Activated CD4-positive, alpha-beta T cell treated with anti-CD3 and anti-CD28 coated beads for 36 hours (primary cell): Measurements from ENCODE around the gene HMCES. TPM values are rescaled to one million over a fixed set of nuclear protein-coding genes. Genes with fewer than 3 reads are reported as not detected.
A peak's percentile ranks its signal among the peaks of the same experiment; 100 is the strongest.
"Not testable (repeated sequence)": the region's sequence is repeated elsewhere in the genome, so short reads cannot be mapped to it uniquely, and the experiment has no call there.

Source experiments
- ATAC-seq: fragments of 200-7000 bp; cut with Tn5 transposase; one replicate; pipeline ENCODE4 v1.10.0; 2021; ENCODE audit warnings: mild to moderate bottlenecking, moderate library complexity
- CTCF ChIA-PET: fragments of 350-600 bp; sonication (Branson Sonifier 250); formaldehyde crosslinking; loops from one replicate; lab custom pipeline; 2021; ENCODE audit warnings: antibody characterized with exemption; lab: Charles Lee
- POLR2A ChIA-PET: fragments of 350-600 bp; sonication (Branson Sonifier 250); formaldehyde crosslinking; loops from one replicate; lab custom pipeline; 2021; ENCODE audit warnings: antibody characterized with exemption, inconsistent platforms; lab: Charles Lee
- DNase-seq: peaks from one replicate; pipeline ENCODE4 v3.0.0-alpha.2; 2020
- H3K27ac Mint-ChIP-seq: one replicate; pipeline ENCODE4 v1.8.0; 2021; ENCODE audit warnings: mixed read lengths
- H3K27me3 Mint-ChIP-seq: one replicate; pipeline ENCODE4 v1.8.0; 2021; ENCODE audit warnings: mixed read lengths
- H3K36me3 Mint-ChIP-seq: one replicate; pipeline ENCODE4 v1.8.0; 2021; ENCODE audit warnings: low read depth, mixed read lengths
- H3K4me1 Mint-ChIP-seq: one replicate; pipeline ENCODE4 v1.8.0; 2021; ENCODE audit warnings: mixed read lengths
- H3K4me3 Mint-ChIP-seq: one replicate; pipeline ENCODE4 v1.8.0; 2021; ENCODE audit warnings: mild to moderate bottlenecking, moderate library complexity, mixed read lengths
- H3K9me3 Mint-ChIP-seq: one replicate; pipeline ENCODE4 v1.8.0; 2021; ENCODE audit warnings: low read depth, mixed read lengths
- intact Hi-C, 2 experiments: fragments of 100-400 bp; cut with DNase I in 1 of 2; cut with micrococcal nuclease in 1 of 2; formaldehyde crosslinking; loops; one replicate each; pipeline versions ENCODE4 v1.14.2 to v1.15.1; 2022 to 2024; cut with DNase I, micrococcal nuclease
- total RNA-seq, 2 experiments: library from RNA; stranded (reverse); gene quantifications; one replicate each; pipeline ENCODE4 v1.2.3, GENCODE V29; 2021

HMCES gene
- total RNA-seq, 2 experiments from 2014 or later = 43.1 to 56.7 TPM

GRCh38 chr3:129240436-129240835, 38.2 kb upstream of the HMCES start:
- H3K9me3 Mint-ChIP-seq = no peaks in the 10 kb centered on the region
- H3K27ac Mint-ChIP-seq = no peak overlapping the region
- H3K4me1 Mint-ChIP-seq = peaks cover 18% of the 10 kb centered on the region
- H3K36me3 Mint-ChIP-seq = no peaks in the 10 kb centered on the region
- DNase-seq (no peak), ATAC-seq (no peak)
- ChIA-PET POLR2A (interaction anchor here (0.7 kb wide), 1 partner anchor 59 kb away, joined by 5 read pairs; no protein-coding TSS in a partner anchor), CTCF (interaction anchor here (0.6 to 3.5 kb wide), 5 partner anchors 10 to 271 kb away, joined by 3 to 15 read pairs (median 3); no protein-coding TSS in a partner anchor)
- intact Hi-C loops = loop anchor here in 1 of 2 experiments (10.0 kb wide), 1 partner anchor 366 kb away; the partner anchor contains the start of gene ACAD9
- no peaks in the 10 kb centered on the region for H3K27me3 Mint-ChIP-seq
- H3K4me3 Mint-ChIP-seq = no peak overlapping the region

- Mint-ChIP-seq H3K4me1 (peaks cover 20% of the 10 kb centered on the region), H3K36me3 (peaks cover 4% of the 10 kb centered on the region)
Measured at GRCh38 chr3:129245141-129245540, 33.5 kb upstream of the HMCES start.

GRCh38 chr3:129245641-129246306, 32.9 kb upstream of the HMCES start:
- ChIA-PET POLR2A (interaction anchor here (0.7 to 1.1 kb wide), 3 partner anchors 42 to 71 kb away, joined by 3 to 8 read pairs (median 3); no protein-coding TSS in a partner anchor), CTCF (interaction anchor here (0.7 to 8.2 kb wide), 55 partner anchors 10 to 565 kb away, joined by 3 to 97 read pairs (median 4); partner anchors contain the start of genes ACAD9, CNBP and ISY1)
- Mint-ChIP-seq H3K4me1 (peaks cover 25% of the 10 kb centered on the region), H3K27ac (peak overlapping the region; percentile 49)
- intact Hi-C loops = loop anchor here (1.0 to 10.0 kb wide), 8 partner anchors 62 to 628 kb away; partner anchors contain the start of genes ACAD9 (in 2 of the 2), CNBP (in 1 of the 2) and ISY1 (in 1 of the 2)
- ATAC-seq (peak; percentile 74), DNase-seq (peak; percentile 83)
- not testable (repeated sequence) for H3K27me3 Mint-ChIP-seq, H3K4me3 Mint-ChIP-seq, H3K36me3 Mint-ChIP-seq, H3K9me3 Mint-ChIP-seq

More at GRCh38 chr3:129245141-129245540, 33.5 kb upstream of the HMCES start:
- Mint-ChIP-seq H3K27me3 (no peaks in the 10 kb centered on the region), H3K27ac (peak overlapping the region; percentile 49), H3K4me3 (no peak overlapping the region), H3K9me3 (no peaks in the 10 kb centered on the region)
- ATAC-seq (no peak), DNase-seq (no peak)
- ChIA-PET POLR2A (interaction anchor here (0.8 kb wide), 1 partner anchor 62 kb away, joined by 3 read pairs; no protein-coding TSS in a partner anchor), CTCF (interaction anchor here (0.6 to 8.2 kb wide), 39 partner anchors 9 to 565 kb away, joined by 3 to 97 read pairs (median 5); partner anchors contain the start of gene ISY1)
- intact Hi-C loops = loop anchor here (1.0 to 10.0 kb wide), 8 partner anchors 62 to 628 kb away; partner anchors contain the start of genes ACAD9 (in 2 of the 2), CNBP (in 1 of the 2) and ISY1 (in 1 of the 2)

GRCh38 chr3:129246636-129247035, 32.0 kb upstream of the HMCES start:
- Mint-ChIP-seq H3K4me3 (no peak overlapping the region), H3K27me3 (no peaks in the 10 kb centered on the region), H3K27ac (peak overlapping the region; percentile 42), H3K36me3 (peaks cover 9% of the 10 kb centered on the region), H3K9me3 (no peaks in the 10 kb centered on the region), H3K4me1 (peaks cover 26% of the 10 kb centered on the region)
- CTCF ChIA-PET = interaction anchor here (0.7 to 8.2 kb wide), 30 partner anchors 11 to 368 kb away, joined by 3 to 97 read pairs (median 4); partner anchors contain the start of genes ACAD9, CFAP92, CNBP and ISY1
- intact Hi-C loops = loop anchor here (1.0 to 10.0 kb wide), 4 partner anchors 193 to 629 kb away; partner anchors contain the start of gene ACAD9 (in 2 of the 2)
- ATAC-seq (no peak), DNase-seq (no peak)
- POLR2A ChIA-PET = interaction anchor here (1.1 kb wide), 1 partner anchor 72 kb away, joined by 8 read pairs; no protein-coding TSS in a partner anchor

GRCh38 chr3:129248286-129248979, 30.2 kb upstream of the HMCES start:
- H3K4me3 Mint-ChIP-seq = peak overlapping the region; percentile 96
- ATAC-seq (no peak), DNase-seq (peak; percentile 28)
- POLR2A ChIA-PET = interaction anchor here (0.6 to 1.1 kb wide), 2 partner anchors 15 to 369 kb away, joined by 3 to 4 read pairs; no protein-coding TSS in a partner anchor
- no peaks in the 10 kb centered on the region for H3K27me3 Mint-ChIP-seq
- peaks cover 32% of the 10 kb centered on the region for H3K4me1 Mint-ChIP-seq
- H3K27ac Mint-ChIP-seq = peak overlapping the region; percentile 96
- H3K9me3 Mint-ChIP-seq = no peaks in the 10 kb centered on the region
- peaks cover 23% of the 10 kb centered on the region for H3K36me3 Mint-ChIP-seq
- intact Hi-C loops = loop anchor here (2.0 to 10.0 kb wide), 5 partner anchors 66 to 631 kb away; partner anchors contain the start of genes ACAD9 (in 2 of the 2), CNBP (in 1 of the 2) and RAB43 (in 1 of the 2)
- CTCF ChIA-PET = interaction anchor here (1.8 to 8.2 kb wide), 4 partner anchors 62 to 278 kb away, joined by 9 to 97 read pairs (median 18); no protein-coding TSS in a partner anchor

GRCh38 chr3:129249284-129250065, 29.2 kb upstream of the HMCES start, which contains the start of gene COPG1:
Gene COPG1, plus strand, starts transcription at chr3:129249606. Its CDS starts 104 bp downstream, at chr3:129249710.
- peak within 1 kb of the TSS; percentile 96 for H3K27ac Mint-ChIP-seq
- H3K27me3 Mint-ChIP-seq = no peaks in the 10 kb centered on the region
- ATAC-seq = peak; percentile 92
- ChIA-PET CTCF (interaction anchor here (0.6 to 8.2 kb wide), 6 partner anchors 18 to 279 kb away, joined by 3 to 97 read pairs (median 7); partner anchors contain the start of gene CNBP), POLR2A (interaction anchor here (1.0 to 1.1 kb wide), 4 partner anchors 64 to 370 kb away, joined by 3 to 4 read pairs (median 3); partner anchors contain the start of gene RAB43)
- intact Hi-C loops = loop anchor here (1.0 to 10.0 kb wide), 13 partner anchors 29 to 632 kb away; partner anchors contain the start of genes ACAD9 (in 2 of the 2), CNBP (in 2 of the 2), ISY1 (in 2 of the 2) and CFAP92 (in 1 of the 2)
- H3K4me1 Mint-ChIP-seq = peaks cover 32% of the 10 kb centered on the region
- H3K4me3 Mint-ChIP-seq = peak within 1 kb of the TSS; percentile 96
- DNase-seq = peak; percentile 91
- no peaks in the 10 kb centered on the region for H3K9me3 Mint-ChIP-seq
- peaks cover 28% of the 10 kb centered on the region for H3K36me3 Mint-ChIP-seq

- no peak overlapping the region for H3K4me3 Mint-ChIP-seq
- H3K36me3 Mint-ChIP-seq = peaks cover 54% of the 10 kb centered on the region
- no peak for DNase-seq
- no peaks in the 10 kb centered on the region for H3K9me3 Mint-ChIP-seq
- POLR2A ChIA-PET = interaction anchor here (0.6 kb wide), 1 partner anchor 40 kb away, joined by 3 read pairs; no protein-coding TSS in a partner anchor
- no peaks in the 10 kb centered on the region for H3K27me3 Mint-ChIP-seq
- peaks cover 22% of the 10 kb centered on the region for H3K4me1 Mint-ChIP-seq
- H3K27ac Mint-ChIP-seq = no peak overlapping the region
- CTCF ChIA-PET = interaction anchor here (1.9 kb wide), 1 partner anchor 200 kb away, joined by 6 read pairs; no protein-coding TSS in a partner anchor
- intact Hi-C loops = no loop called here
- no peak for ATAC-seq
Measured at GRCh38 chr3:129252748-129253147, 25.9 kb upstream of the HMCES start.

- ChIA-PET POLR2A (no interaction called here), CTCF (no interaction called here)
- Mint-ChIP-seq H3K27ac (no peak overlapping the region), H3K4me3 (no peak overlapping the region), H3K4me1 (peaks cover 13% of the 10 kb centered on the region), H3K36me3 (peaks cover 69% of the 10 kb centered on the region), H3K27me3 (no peaks in the 10 kb centered on the region), H3K9me3 (no peaks in the 10 kb centered on the region)
- intact Hi-C loops = no loop called here
- no peak for DNase-seq
- ATAC-seq = no peak
Measured at GRCh38 chr3:129254536-129255230, 24.0 kb upstream of the HMCES start.

GRCh38 chr3:129256270-129256669, 22.4 kb upstream of the HMCES start:
- POLR2A ChIA-PET = no interaction called here
- ATAC-seq (no peak), DNase-seq (no peak)
- intact Hi-C loops = no loop called here
- Mint-ChIP-seq H3K4me1 (peaks cover 7% of the 10 kb centered on the region), H3K36me3 (peaks cover 68% of the 10 kb centered on the region), H3K4me3 (no peak overlapping the region), H3K27ac (no peak overlapping the region), H3K9me3 (no peaks in the 10 kb centered on the region), H3K27me3 (no peaks in the 10 kb centered on the region)
- CTCF ChIA-PET = interaction anchor here (0.7 to 1.0 kb wide), 2 partner anchors 94 to 113 kb away, joined by 3 to 4 read pairs; no protein-coding TSS in a partner anchor
